ENCODE measurements around the gene AHSG. TPM values are rescaled to one million over a fixed set of nuclear protein-coding genes. Genes with fewer than 3 reads are reported as not detected.

The AHSG gene
- total RNA-seq, 1 donor: not detected

GRCh38 chr3:186638259-186638658, 25.4 kb downstream of the AHSG start:
- peaks cover 6% of the 10 kb centered on the region for H3K27me3 ChIP-seq (ENCODE audit: insufficient read depth, low read length)
- no peaks in the 10 kb centered on the region for H3K9me3 ChIP-seq (ENCODE audit: low read depth, low read length)
- no peak overlapping the region for H3K4me3 ChIP-seq (ENCODE audit: low read length)
- no peaks in the 10 kb centered on the region for H3K4me1 ChIP-seq (ENCODE audit: insufficient read depth, low read length)

DNA sequence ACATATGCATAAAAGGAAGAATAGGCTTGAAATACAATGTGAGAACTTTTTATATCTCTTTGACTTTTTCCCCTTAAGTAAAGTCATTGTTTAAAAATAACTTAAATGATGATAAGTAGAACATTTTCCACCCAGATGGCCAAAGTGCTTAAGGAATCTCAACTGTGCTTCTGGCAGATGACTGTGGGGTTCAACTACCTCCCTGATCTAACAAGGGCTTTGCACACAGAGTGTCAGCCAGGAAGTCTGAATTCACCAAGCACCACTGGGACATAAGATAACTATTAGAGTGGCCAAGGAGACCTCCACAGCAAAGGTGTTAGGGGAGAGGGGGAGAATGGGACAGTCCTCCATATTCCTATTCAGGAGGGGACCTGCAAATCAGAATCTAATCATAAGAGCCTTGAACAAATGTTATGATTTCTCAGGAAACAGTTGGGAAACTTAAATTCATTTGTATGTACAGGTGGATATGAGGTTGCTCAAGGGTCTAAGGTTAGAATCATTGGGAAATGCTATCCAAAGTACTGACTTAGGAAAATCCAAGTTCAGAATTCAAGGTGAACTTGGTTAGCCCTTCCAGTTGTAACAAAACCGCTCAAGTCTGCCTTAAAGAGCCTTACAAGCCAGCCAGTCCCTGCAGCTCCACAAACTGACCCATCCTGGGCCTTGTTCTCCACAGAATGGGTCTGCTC, 27.1 kb downstream of the AHSG start, which contains the start of gene FETUB:
FETUB (plus strand) TSS at position 622 of the 695 bp plus-strand sequence; CDS start at position 684, 62 bp downstream.
- Histone ChIP-seq H3K4me3 (ENCODE audit: low read length) (no peak within 1 kb of the TSS), H3K4me1 (ENCODE audit: insufficient read depth, low read length) (no peaks in the 10 kb centered on the region), H3K27me3 (ENCODE audit: insufficient read depth, low read length) (peaks cover 6% of the 10 kb centered on the region), H3K9me3 (ENCODE audit: low read depth, low read length) (no peaks in the 10 kb centered on the region)

GRCh38 chr3:186640473-186640818, 27.6 kb downstream of the AHSG start:
- Histone ChIP-seq H3K27me3 (ENCODE audit: insufficient read depth, low read length) (peaks cover 6% of the 10 kb centered on the region), H3K4me3 (ENCODE audit: low read length) (no peak overlapping the region), H3K4me1 (ENCODE audit: insufficient read depth, low read length) (no peaks in the 10 kb centered on the region), H3K9me3 (ENCODE audit: low read depth, low read length) (no peaks in the 10 kb centered on the region)

DNA sequence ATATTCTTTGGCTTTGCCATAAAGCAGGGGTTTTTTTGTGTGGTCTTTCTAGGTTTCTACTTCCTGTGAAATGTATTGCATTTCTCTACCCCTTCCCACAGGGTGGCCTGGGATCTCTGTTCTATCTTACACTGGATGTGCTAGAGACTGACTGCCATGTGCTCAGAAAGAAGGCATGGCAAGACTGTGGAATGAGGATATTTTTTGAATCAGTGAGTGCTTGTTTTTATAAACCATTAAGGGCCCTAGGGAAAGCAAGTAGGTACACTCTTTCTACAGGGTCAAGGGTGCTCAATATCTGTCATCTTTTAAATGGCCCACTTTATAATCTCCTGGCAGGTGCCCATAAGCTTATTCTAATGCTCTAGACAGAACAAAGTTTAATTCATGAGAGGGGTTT, 28.1 kb downstream of the AHSG start:
- no peak overlapping the region for H3K4me3 ChIP-seq (ENCODE audit: low read length)
- no peaks in the 10 kb centered on the region for H3K9me3 ChIP-seq (ENCODE audit: low read depth, low read length)
- peaks cover 6% of the 10 kb centered on the region for H3K27me3 ChIP-seq (ENCODE audit: insufficient read depth, low read length)
- no peaks in the 10 kb centered on the region for H3K4me1 ChIP-seq (ENCODE audit: insufficient read depth, low read length)

GRCh38 chr3:186642014-186642413, 29.2 kb downstream of the AHSG start:
- H3K4me1 ChIP-seq (ENCODE audit: insufficient read depth, low read length): no peaks in the 10 kb centered on the region

GRCh38 chr3:186643493-186643892, 30.6 kb downstream of the AHSG start:
- Histone ChIP-seq H3K4me3 (ENCODE audit: low read length) (no peak overlapping the region), H3K9me3 (ENCODE audit: low read depth, low read length) (no peaks in the 10 kb centered on the region), H3K27me3 (ENCODE audit: insufficient read depth, low read length) (peaks cover 3% of the 10 kb centered on the region), H3K4me1 (ENCODE audit: insufficient read depth, low read length) (no peaks in the 10 kb centered on the region)

More at GRCh38 chr3:186642014-186642413, 29.2 kb downstream of the AHSG start:
- no peak overlapping the region for H3K4me3 ChIP-seq (ENCODE audit: low read length)
- peaks cover 6% of the 10 kb centered on the region for H3K27me3 ChIP-seq (ENCODE audit: insufficient read depth, low read length)
- no peaks in the 10 kb centered on the region for H3K9me3 ChIP-seq (ENCODE audit: low read depth, low read length)

GRCh38 chr3:186644683-186645082, 31.8 kb downstream of the AHSG start:
- no peaks in the 10 kb centered on the region for H3K4me1 ChIP-seq (ENCODE audit: insufficient read depth, low read length)
- no peak overlapping the region for H3K4me3 ChIP-seq (ENCODE audit: low read length)
- H3K9me3 ChIP-seq (ENCODE audit: low read depth, low read length): no peaks in the 10 kb centered on the region
- peaks cover 3% of the 10 kb centered on the region for H3K27me3 ChIP-seq (ENCODE audit: insufficient read depth, low read length)

GRCh38 chr3:186646106-186646505, 33.2 kb downstream of the AHSG start:
- Histone ChIP-seq H3K4me1 (ENCODE audit: insufficient read depth, low read length) (no peaks in the 10 kb centered on the region), H3K9me3 (ENCODE audit: low read depth, low read length) (no peaks in the 10 kb centered on the region), H3K4me3 (ENCODE audit: low read length) (no peak overlapping the region), H3K27me3 (ENCODE audit: insufficient read depth, low read length) (peaks cover 2% of the 10 kb centered on the region)

DNA sequence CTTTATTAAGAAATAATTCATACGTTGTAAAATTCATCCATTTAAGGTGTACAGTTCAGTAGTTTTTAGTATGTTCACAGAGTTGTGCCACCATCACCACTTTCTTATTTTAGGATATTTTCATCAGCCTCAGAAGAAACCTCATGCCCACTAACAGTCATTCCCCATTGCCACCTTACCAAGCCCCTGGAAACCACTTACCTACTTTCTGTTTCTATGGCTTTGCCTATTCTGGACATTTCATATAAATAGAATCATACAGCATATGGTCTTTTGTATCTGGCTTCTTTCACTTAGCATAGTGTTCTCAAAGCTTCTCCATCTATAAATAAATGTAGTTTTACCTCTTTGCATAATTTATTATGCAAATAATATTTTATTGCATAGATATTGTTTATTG, 34.0 kb downstream of the AHSG start:
- Histone ChIP-seq H3K9me3 (ENCODE audit: low read depth, low read length) (no peaks in the 10 kb centered on the region), H3K4me3 (ENCODE audit: low read length) (no peak overlapping the region), H3K27me3 (ENCODE audit: insufficient read depth, low read length) (no peaks in the 10 kb centered on the region), H3K4me1 (ENCODE audit: insufficient read depth, low read length) (no peaks in the 10 kb centered on the region)

DNA sequence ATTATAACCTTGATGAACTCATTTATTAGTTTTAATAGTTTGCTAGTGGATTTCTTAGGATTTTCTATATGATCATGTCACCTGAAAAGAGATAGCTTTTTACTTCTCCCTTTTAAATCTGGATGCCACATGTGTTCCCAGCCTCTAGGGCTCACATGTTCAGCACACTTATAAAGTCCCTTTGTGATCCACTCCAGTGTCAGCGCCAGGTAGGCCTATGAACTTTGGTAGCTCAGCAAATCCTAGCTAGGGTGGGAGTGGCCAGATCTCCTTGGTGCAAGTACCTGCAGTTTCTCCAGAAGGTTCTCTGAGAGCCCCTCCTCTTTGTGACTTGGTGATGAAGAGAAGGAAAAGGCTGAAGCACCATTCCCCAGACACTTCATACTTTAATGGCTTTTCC, 36.0 kb downstream of the AHSG start:
- peaks cover 7% of the 10 kb centered on the region for H3K4me1 ChIP-seq (ENCODE audit: insufficient read depth, low read length)
- H3K4me3 ChIP-seq (ENCODE audit: low read length): no peak overlapping the region
- H3K9me3 ChIP-seq (ENCODE audit: low read depth, low read length): no peaks in the 10 kb centered on the region
- H3K27me3 ChIP-seq (ENCODE audit: insufficient read depth, low read length): no peaks in the 10 kb centered on the region

DNA sequence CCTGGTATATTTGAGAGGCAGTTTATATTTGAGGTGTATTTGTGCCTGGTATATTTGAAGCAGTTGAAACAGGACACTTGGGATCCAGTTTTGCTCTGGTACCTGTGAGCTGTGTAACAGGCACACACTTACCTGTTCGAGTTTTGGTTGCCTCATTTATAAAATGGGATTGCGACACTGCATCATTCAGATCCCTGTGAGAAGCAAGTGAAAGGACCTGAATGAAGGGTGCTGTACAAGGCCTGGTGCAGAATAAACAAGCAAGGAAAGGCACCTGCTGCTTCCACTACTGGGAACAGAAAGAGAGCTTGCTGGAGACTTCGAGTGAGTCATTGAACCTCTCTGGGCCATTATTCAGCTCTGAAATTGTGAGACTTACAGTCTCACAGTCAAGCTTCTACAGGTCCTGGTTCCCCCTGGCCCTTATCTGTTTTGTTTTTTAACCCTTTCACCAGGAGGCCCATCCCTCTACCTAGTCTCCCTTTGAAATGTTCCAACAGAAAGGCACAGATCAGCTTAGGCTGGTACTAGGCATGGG, 38.9 kb downstream of the AHSG start:
- Histone ChIP-seq H3K9me3 (ENCODE audit: low read depth, low read length) (no peaks in the 10 kb centered on the region), H3K4me3 (ENCODE audit: low read length) (no peak overlapping the region), H3K27me3 (ENCODE audit: insufficient read depth, low read length) (no peaks in the 10 kb centered on the region), H3K4me1 (ENCODE audit: insufficient read depth, low read length) (peaks cover 7% of the 10 kb centered on the region)

- no peaks in the 10 kb centered on the region for H3K9me3 ChIP-seq (ENCODE audit: low read depth, low read length)
- H3K4me1 ChIP-seq (ENCODE audit: insufficient read depth, low read length): peaks cover 7% of the 10 kb centered on the region
- H3K4me3 ChIP-seq (ENCODE audit: low read length): no peak overlapping the region
- H3K27me3 ChIP-seq (ENCODE audit: insufficient read depth, low read length): no peaks in the 10 kb centered on the region
Observed at GRCh38 chr3:186653080-186653707, 40.3 kb downstream of the AHSG start.

DNA sequence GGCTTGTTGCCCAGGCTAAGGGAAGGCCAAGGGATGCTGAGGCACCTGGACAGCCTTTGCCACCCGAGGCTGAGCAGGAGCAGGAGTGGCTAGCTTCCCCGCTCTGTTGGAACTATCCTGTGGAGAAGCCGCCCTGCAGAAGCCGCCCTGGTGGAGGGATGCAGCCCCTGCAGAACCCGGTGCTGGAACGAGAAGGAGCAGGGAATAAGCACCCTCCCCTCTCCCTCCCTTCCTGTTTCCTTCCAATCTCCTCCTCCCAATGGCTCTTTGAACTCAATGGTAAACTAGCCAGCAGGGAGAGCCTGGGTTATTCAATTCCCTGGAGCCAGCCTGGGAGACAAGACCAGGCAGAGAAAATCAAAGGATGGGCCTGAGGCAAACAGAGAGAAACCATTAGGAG, 41.1 kb downstream of the AHSG start:
- peaks cover 7% of the 10 kb centered on the region for H3K4me1 ChIP-seq (ENCODE audit: insufficient read depth, low read length)
- no peak overlapping the region for H3K4me3 ChIP-seq (ENCODE audit: low read length)
- H3K9me3 ChIP-seq (ENCODE audit: low read depth, low read length): no peaks in the 10 kb centered on the region
- no peaks in the 10 kb centered on the region for H3K27me3 ChIP-seq (ENCODE audit: insufficient read depth, low read length)

DNA sequence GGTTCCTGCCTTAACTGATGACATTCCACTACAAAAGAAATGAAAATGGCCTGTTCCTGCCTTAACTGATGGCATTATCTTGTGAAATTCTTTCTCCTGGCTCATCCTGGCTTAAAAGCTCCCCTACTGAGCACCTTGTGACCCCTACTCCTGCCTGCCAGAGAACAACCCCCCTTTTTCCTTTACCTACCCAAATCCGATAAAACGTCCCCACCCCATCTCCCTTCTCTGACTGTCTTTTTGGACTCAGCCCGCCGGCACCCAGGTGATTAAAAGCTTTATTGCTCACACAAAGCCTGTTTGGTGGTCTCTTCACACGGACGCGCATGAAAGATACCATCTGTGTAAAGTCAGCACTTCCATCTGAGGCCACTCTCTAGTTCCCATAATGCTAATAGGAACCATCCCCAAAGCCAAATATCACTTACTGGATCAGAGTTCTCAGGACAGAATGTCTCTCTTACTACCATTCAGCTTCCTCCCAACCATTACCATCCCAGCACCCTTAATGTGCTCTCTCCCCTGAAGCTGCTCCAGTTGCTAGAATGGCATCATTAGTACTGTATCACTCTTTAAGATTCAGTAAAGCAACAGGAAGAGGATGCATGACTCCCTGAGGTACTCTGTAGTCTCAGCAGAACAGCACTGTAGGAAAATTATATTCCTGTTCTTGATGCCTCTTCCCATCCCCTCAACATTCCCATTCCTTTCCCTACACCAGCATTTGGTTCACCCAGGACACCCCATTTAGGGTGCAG, 50.7 kb downstream of the AHSG start:
- H3K27me3 ChIP-seq (ENCODE audit: insufficient read depth, low read length): peaks cover 5% of the 10 kb centered on the region
- no peak overlapping the region for H3K4me3 ChIP-seq (ENCODE audit: low read length)
- no peaks in the 10 kb centered on the region for H3K4me1 ChIP-seq (ENCODE audit: insufficient read depth, low read length)
- no peaks in the 10 kb centered on the region for H3K9me3 ChIP-seq (ENCODE audit: low read depth, low read length)

DNA sequence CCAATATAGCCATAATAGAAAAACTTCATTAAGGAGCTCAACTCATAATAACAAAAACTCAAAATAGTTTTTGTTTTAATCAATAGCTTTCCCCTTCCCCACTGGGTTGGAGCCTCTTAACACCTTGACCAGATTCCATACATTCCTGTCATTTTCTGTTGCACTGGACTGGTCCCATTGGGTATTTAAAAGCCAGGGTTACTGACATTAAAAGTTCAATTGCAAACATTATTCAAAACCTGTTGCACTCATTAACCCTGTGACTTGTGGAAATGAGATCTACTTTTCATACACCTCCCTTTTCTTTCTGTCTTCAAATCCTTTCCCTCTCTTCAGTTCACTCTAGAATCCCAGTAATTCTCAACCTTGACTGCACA, 51.2 kb downstream of the AHSG start:
- no peak overlapping the region for H3K4me3 ChIP-seq (ENCODE audit: low read length)
- peaks cover 5% of the 10 kb centered on the region for H3K27me3 ChIP-seq (ENCODE audit: insufficient read depth, low read length)
- no peaks in the 10 kb centered on the region for H3K9me3 ChIP-seq (ENCODE audit: low read depth, low read length)
- H3K4me1 ChIP-seq (ENCODE audit: insufficient read depth, low read length): no peaks in the 10 kb centered on the region
